SK-N-SH (cell line): ENCODE data around the gene COX10. TPM values are rescaled to one million over a fixed set of nuclear protein-coding genes. Genes with fewer than 3 reads are reported as not detected.

Experiments used
- CTCF ChIA-PET: fragments of 300-600, 350-600 bp; formaldehyde crosslinking; extraction: SDS; loops from one replicate; lab custom pipeline; 2021; lab: Yijun Ruan, JAX
- POLR2A ChIA-PET: fragments of 350-600 bp; sonication (Branson Sonifier 250); formaldehyde crosslinking; extraction: SDS; loops from one replicate; lab custom pipeline; 2020; ENCODE audit warnings: antibody characterized with exemption, inconsistent platforms; lab: Yijun Ruan, JAX
- DNase-seq: peaks from one replicate; pipeline ENCODE4 v3.0.0; 2012
- H2AFZ ChIP-seq: fragments of 200-600 bp; sonication (generic); 2 replicates; pipeline ENCODE4 v1.8.1; 2016; ENCODE audit warnings: antibody characterized with exemption, mild to moderate bottlenecking, low read depth
- H3F3A ChIP-seq: fragments of 200-600 bp; sonication (generic); replicated peaks from 2 replicates; pipeline ENCODE3; 2016; ENCODE audit warnings: antibody characterized with exemption, mild to moderate bottlenecking; ENCODE audit not compliant: insufficient read depth
- H3K27ac ChIP-seq, 2 experiments: fragments of 200-500 bp in 1 of 2; fragments of 200-600 bp in 1 of 2; sonication (Bioruptor generic) in 1 of 2; sonication (generic), shearing (Covaris generic) in 1 of 2; 2 replicates each; pipeline versions ENCODE4 v1.5.1 to v1.6.1; 2014 to 2016; ENCODE audit warnings: low read depth in 2 of 2, inconsistent platforms in 1 of 2, low read length in 1 of 2, mild to moderate bottlenecking in 1 of 2, mixed read lengths in 1 of 2
- H3K27me3 ChIP-seq: fragments of 200-600 bp; sonication (generic), shearing (Covaris generic); 2 replicates; pipeline ENCODE4 v1.6.1; 2016; ENCODE audit warnings: mixed run types; ENCODE audit not compliant: insufficient read depth
- H3K36me3 ChIP-seq, 2 experiments: fragments of 200-500 bp in 1 of 2; fragments of 200-600 bp in 1 of 2; sonication (Bioruptor generic) in 1 of 2; sonication (generic) in 1 of 2; replicated peaks in 1 of 2; 2 replicates each; pipeline versions ENCODE3 to v1.5.1; 2014 to 2016; ENCODE audit warnings: low read length in 1 of 2, mild to moderate bottlenecking in 1 of 2; ENCODE audit not compliant: insufficient read depth in 2 of 2, control insufficient read depth in 1 of 2
- H3K4me1 ChIP-seq, 2 experiments: fragments of 200-500 bp in 1 of 2; fragments of 200-600 bp in 1 of 2; sonication (Bioruptor generic) in 1 of 2; sonication (generic), shearing (Covaris generic) in 1 of 2; 2 replicates each; pipeline versions ENCODE4 v1.5.1 to v1.6.1; 2014 to 2016; ENCODE audit warnings: low read depth in 1 of 2, low read length in 1 of 2, mixed run types in 1 of 2; ENCODE audit not compliant: insufficient read depth in 2 of 2, control insufficient read depth in 1 of 2
- H3K4me2 ChIP-seq: fragments of 200-600 bp; sonication (generic), shearing (Covaris generic); 2 replicates; pipeline ENCODE4 v1.6.1; 2017; ENCODE audit warnings: mixed run types
- H3K4me3 ChIP-seq, 2 experiments: fragments of 200-500 bp in 1 of 2; fragments of 200-600 bp in 1 of 2; sonication (Bioruptor generic) in 1 of 2; sonication (generic), shearing (Covaris generic) in 1 of 2; 2 replicates each; pipeline versions ENCODE4 v1.5.1 to v1.8.1; 2014 to 2016; ENCODE audit warnings: low read depth in 2 of 2, inconsistent platforms in 1 of 2, low read length in 1 of 2, mild to moderate bottlenecking in 1 of 2, mixed read lengths in 1 of 2, moderate library complexity in 1 of 2
- H3K79me2 ChIP-seq: fragments of 200-600 bp; sonication (generic); 2 replicates; pipeline ENCODE4 v1.8.1; 2017; ENCODE audit warnings: mild to moderate bottlenecking; ENCODE audit not compliant: insufficient read depth
- H3K9ac ChIP-seq: fragments of 200-600 bp; sonication (generic); 2 replicates; pipeline ENCODE4 v1.6.1; 2017; ENCODE audit warnings: mixed run types
- H3K9me2 ChIP-seq: fragments of 200-600 bp; sonication (generic); 2 replicates; pipeline ENCODE4 v1.6.1; 2017; ENCODE audit warnings: mixed run types
- H3K9me3 ChIP-seq: fragments of 200-600 bp; sonication (generic); 2 replicates; pipeline ENCODE4 v1.6.1; 2017; ENCODE audit warnings: mixed run types, mild to moderate bottlenecking, moderate library complexity
- H4K20me1 ChIP-seq: fragments of 200-600 bp; sonication (generic); 2 replicates; pipeline ENCODE4 v1.6.1; 2017; ENCODE audit warnings: mild to moderate bottlenecking, mixed run types; ENCODE audit not compliant: insufficient read depth
- CHD2 ChIP-seq: fragments of 150-350 bp; IDR thresholded peaks from 2 replicates; pipeline ENCODE4 v1.6.1; 2018; ENCODE audit warnings: low read length; ENCODE audit not compliant: partially characterized antibody
- CTCF ChIP-seq: fragments of 200-600 bp; sonication (generic); IDR thresholded peaks from 2 replicates; pipeline ENCODE4 v1.6.1; 2017; ENCODE audit warnings: antibody characterized with exemption, mild to moderate bottlenecking, moderate library complexity
- EP300 ChIP-seq, 2 experiments: IDR thresholded peaks; 2 replicates each; pipeline versions ENCODE4 v1.4.0 to v1.6.1; 2012; ENCODE audit warnings: borderline replicate concordance in 1 of 2, low read depth in 1 of 2, low read length in 1 of 2
- EZH2phosphoT487 ChIP-seq: fragments of 200-600 bp; sonication (generic); IDR thresholded peaks from 2 replicates; pipeline ENCODE4 v1.6.1; 2017; ENCODE audit warnings: low read depth, mixed run types, mild to moderate bottlenecking, antibody characterized with exemption, moderate library complexity, borderline replicate concordance
- FOXJ3 ChIP-seq: sonication (generic); formaldehyde crosslinking; IDR thresholded peaks from 2 replicates; pipeline ENCODE4 v1.5.1; 2020; ENCODE audit warnings: mild to moderate bottlenecking, missing genetic modification reagents
- FOXM1 ChIP-seq: IDR thresholded peaks from 2 replicates; pipeline ENCODE4 v1.4.0; 2012; ENCODE audit warnings: low read depth, mild to moderate bottlenecking
- GABPA ChIP-seq: IDR thresholded peaks from 2 replicates; pipeline ENCODE4 v1.4.0; 2012; ENCODE audit warnings: low read depth, mild to moderate bottlenecking
- IRF3 ChIP-seq: fragments of 150-350 bp; IDR thresholded peaks from 2 replicates; pipeline ENCODE4 v1.6.1; 2016; ENCODE audit warnings: mild to moderate bottlenecking, low read depth, low read length
- MAX ChIP-seq: IDR thresholded peaks from 2 replicates; pipeline ENCODE4 v1.4.0; 2012; ENCODE audit warnings: low read depth
- MXI1 ChIP-seq: IDR thresholded peaks from 2 replicates; pipeline ENCODE4 v1.6.1; 2012; ENCODE audit warnings: mild to moderate bottlenecking, low read depth, low read length, improper control_type of control experiment
- NFIC ChIP-seq: IDR thresholded peaks from 2 replicates; pipeline ENCODE4 v1.4.0; 2012; ENCODE audit warnings: borderline replicate concordance
- NRF1 ChIP-seq: IDR thresholded peaks from 2 replicates; pipeline ENCODE4 v1.6.1; 2012; ENCODE audit warnings: low read depth, mild to moderate bottlenecking, low read length
- RAD21 ChIP-seq: IDR thresholded peaks from 2 replicates; pipeline ENCODE4 v1.6.1; 2012; ENCODE audit warnings: mild to moderate bottlenecking, low read length
- RFX5 ChIP-seq: IDR thresholded peaks from 2 replicates; pipeline ENCODE4 v1.6.1; 2012; ENCODE audit warnings: mild to moderate bottlenecking, improper control_type of control experiment, low read length
- RXRA ChIP-seq: IDR thresholded peaks from 2 replicates; pipeline ENCODE4 v1.4.0; 2012; ENCODE audit warnings: low read depth, mild to moderate bottlenecking, borderline replicate concordance
- TEAD4 ChIP-seq: IDR thresholded peaks from 2 replicates; pipeline ENCODE4 v1.4.0; 2012; ENCODE audit warnings: mild to moderate bottlenecking, borderline replicate concordance; ENCODE audit not compliant: insufficient read depth
- WGBS: methylation state at CpG from one replicate; pipeline ENCODE4 v1.1.6; 2017; ENCODE audit warnings: low lambda C conversion rate; 5-methylcytosine and 5-hydroxymethylcytosine counted together
- polyA plus RNA-seq, 3 experiments: library from polyadenylated mRNA; depleted of rRNA; stranded (reverse); fragments of >200 nt; gene quantifications; 2 replicates each; pipeline ENCODE4 v1.2.3, GENCODE V29; 2012

COX10 gene
- polyA plus RNA-seq, 1 of the 3 experiments (the other 2 are of a cell fraction) = 8.7 TPM

GRCh38 chr17:14070344-14070984 is 1.2 kb downstream of the COX10 start:
- Histone ChIP-seq H3K4me3 (peak overlapping the region; percentile 98 to 99), H3K79me2 (peaks cover 84% of the 10 kb centered on the region), H3K4me2 (peak overlapping the region; percentile 91), H3K4me1 (peaks cover 6 to 7% of the 10 kb centered on the region in 2 experiments; a peak in 2 of 4 replicates), H4K20me1 (no peaks in the 10 kb centered on the region), H3K9ac (no peak overlapping the region), H3K9me2 (no peaks in the 10 kb centered on the region), H3F3A (no peaks in the 10 kb centered on the region), H2AFZ (no peak overlapping the region), H3K27ac (no peak overlapping the region), H3K27me3 (no peaks in the 10 kb centered on the region), H3K9me3 (no peaks in the 10 kb centered on the region), H3K36me3 (peaks cover 15 to 22% of the 10 kb centered on the region in 2 experiments)
- no peak for TF ChIP-seq NRF1
- TF ChIP-seq EP300 (IDR thresholded peaks at IDR 0.05; ENCODE audit: borderline replicate concordance in 1 of 2, low read depth in 1 of 2, low read length in 1 of 2) = no peak
- TF ChIP-seq EZH2phosphoT487 = no peak
- TF ChIP-seq NFIC = no peak
- no peak for TF ChIP-seq IRF3
- TF ChIP-seq FOXJ3 (CRISPR knock-in tag) = no peak
- TF ChIP-seq RAD21 = no peak
- no peak for TF ChIP-seq GABPA
- no peak for TF ChIP-seq CHD2
- TF ChIP-seq MXI1 = no peak
- no peak for TF ChIP-seq CTCF
- TF ChIP-seq RXRA = no peak
- no peak for TF ChIP-seq FOXM1
- TF ChIP-seq RFX5 = no peak
- no peak for TF ChIP-seq MAX
- TF ChIP-seq TEAD4 = no peak
- no peak for DNase-seq
- CTCF ChIA-PET = interaction anchor here (0.7 to 1.2 kb wide), 2 partner anchors 8 to 23 kb away, joined by 3 read pairs; no protein-coding TSS in a partner anchor
- POLR2A ChIA-PET = no interaction called here
- 62% methylated on average over 6 of the region's 6 CpGs for WGBS
